NCI-H1694 treated with DMSO at 0.1 percent for 48 hours (cell line): ENCODE results near the gene WIPF2.

Source experiments
- DNase-seq: peaks from one replicate; lab custom pipeline; 2025; lab: John Stamatoyannopoulos, UW

WIPF2 gene, protein sequence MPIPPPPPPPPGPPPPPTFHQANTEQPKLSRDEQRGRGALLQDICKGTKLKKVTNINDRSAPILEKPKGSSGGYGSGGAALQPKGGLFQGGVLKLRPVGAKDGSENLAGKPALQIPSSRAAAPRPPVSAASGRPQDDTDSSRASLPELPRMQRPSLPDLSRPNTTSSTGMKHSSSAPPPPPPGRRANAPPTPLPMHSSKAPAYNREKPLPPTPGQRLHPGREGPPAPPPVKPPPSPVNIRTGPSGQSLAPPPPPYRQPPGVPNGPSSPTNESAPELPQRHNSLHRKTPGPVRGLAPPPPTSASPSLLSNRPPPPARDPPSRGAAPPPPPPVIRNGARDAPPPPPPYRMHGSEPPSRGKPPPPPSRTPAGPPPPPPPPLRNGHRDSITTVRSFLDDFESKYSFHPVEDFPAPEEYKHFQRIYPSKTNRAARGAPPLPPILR

DNA sequence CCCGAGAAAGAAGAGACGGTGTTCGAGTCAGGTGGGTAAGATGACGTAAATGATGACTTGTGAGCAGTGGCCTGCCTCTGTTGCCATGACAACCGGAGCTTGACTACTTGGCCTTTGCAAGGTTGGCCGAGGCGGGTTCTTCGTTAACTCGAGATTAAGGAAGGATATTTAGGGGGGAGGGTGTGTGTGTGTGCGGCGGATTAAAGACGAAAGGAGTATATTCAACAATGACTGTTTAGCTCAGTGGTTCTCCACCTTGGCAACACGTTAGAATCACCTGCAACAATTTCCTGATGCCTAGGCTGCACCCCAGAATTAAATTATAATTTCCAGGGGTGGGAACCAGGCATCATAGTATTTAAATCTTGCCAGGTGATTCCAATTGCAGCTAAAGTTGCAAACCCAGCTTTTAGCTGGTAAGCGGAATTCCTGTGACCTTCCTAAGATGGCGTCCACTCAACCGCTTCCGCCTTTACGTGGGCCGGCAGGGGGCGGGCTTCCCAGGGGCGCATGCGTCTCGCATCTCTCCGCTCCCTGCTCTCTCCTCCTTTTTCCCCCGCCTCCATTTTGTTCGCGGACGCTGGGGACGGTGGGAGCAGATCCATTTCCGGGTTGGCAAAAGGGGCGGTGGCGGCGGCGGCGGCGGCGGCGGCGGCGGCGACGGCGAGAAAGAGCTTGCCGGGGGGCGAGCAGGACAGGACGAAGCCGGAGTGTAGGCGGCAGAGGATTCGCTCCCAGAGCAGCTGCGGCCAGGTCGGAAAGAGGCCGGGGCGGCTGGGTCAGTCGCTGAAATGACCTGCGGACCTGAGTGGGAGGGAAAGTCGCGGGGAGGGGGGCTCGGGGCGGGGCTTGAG, at the start of gene WIPF2:
WIPF2 (plus strand) TSS at position 565 of the 854 bp plus-strand sequence. CDS start 37,156 bp downstream, outside the sequence.
- DNase-seq, result peak; percentile 95

DNA sequence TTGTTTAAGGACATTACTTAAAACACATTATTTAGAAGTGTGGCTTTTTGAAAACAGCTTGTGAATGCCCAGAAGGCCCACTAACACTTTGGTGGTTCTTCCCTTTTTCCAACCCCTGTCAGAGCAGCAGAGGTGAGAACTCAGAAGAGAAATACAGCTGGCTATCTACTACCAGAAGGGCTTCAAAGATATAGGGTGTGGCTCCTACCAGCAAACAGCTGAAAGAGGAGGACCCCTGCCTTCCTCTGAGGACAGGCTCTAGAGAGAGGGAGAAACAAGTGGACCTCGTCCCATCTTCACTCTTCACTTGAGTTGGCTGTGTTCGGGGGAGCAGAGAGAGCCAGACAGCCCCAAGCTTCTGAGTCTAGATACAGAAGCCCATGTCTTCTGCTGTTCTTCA, 48.8 kb upstream of the WIPF2 start:
- DNase-seq, result no peak

DNA sequence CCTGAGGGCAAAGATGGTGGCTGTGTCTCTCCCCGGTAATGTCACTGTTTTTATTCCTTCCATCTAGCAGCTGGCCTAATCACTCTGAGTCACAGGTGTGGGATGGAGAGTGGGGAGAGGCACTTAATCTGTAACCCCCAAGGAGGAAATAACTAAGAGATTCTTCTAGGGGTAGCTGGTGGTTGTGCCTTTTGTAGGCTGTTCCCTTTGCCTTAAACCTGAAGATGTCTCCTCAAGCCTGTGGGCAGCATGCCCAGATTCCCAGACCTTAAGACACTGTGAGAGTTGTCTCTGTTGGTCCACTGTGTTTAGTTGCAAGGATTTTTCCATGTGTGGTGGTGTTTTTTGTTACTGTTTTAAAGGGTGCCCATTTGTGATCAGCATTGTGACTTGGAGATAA, 47.4 kb upstream of the WIPF2 start:
- DNase-seq, result no peak

DNA sequence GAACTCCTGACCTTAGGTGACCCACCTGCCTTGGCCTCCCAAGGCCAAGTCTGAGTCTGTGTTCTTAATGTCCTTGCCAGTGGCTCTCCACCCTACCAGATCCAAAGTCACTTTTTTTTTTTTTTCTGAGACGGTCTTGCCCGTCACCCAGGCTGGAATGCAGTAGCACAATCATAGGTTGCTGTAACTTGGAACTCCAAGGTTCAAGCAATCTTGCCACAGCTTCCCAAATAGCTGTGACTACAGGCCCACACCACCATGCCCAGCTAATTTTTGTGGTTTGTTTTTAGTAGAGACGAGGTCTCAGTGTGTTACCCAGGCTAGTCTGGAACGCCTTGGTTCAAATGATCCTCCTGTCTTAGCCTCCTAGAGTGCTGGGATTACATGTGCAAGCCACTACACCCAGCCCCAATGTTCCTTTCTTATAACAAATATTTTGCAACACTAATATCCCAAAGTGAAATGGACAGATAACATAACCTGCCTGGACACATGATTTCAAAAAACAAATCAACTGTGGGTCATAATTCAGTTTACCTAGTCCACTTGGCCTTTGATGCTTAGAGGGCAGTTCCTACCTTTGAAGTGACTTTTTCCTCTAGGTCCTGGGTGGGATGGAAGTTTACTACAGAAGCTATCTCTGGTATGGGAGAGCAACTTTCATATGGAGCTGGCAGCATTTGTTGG, 45.9 kb upstream of the WIPF2 start:
- no peak for DNase-seq

DNA sequence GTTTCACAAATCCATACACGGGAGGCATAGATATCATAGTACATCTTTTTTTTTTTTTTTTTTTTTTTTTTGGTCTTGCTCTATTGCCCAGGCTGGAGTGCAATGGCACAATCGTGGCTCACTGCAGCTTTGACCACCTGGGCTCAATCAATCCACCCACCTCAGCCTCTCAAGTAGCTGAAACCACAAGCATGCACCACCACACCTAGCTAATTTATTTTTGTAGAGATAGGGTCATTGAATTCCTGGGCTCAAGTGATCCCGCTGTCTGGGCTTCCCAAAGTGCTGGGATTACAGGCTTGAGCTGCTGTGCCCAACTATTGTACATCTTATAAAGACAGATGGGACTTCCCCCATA, 45.3 kb upstream of the WIPF2 start:
- no peak for DNase-seq

DNA sequence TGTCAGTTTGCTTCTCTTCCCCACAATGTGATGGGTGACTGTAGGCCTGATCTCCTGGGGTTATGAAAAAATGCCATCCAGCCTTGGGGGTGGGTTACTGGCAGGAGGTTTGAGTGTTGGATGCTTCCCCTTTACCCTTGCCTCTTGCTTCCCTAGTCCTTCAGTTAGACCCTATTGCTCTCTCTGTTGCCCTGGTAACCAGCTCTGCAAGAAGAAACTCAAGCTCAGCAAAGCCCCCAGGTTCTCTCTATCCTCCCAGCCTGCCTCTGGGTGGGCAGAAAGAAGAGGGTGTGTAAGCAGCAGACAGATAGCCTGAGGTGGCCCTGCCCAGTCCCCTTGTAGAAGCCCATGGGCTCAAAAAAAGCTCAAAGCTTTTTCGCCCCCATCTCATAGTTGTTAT, 44.6 kb upstream of the WIPF2 start:
- no peak for DNase-seq

DNA sequence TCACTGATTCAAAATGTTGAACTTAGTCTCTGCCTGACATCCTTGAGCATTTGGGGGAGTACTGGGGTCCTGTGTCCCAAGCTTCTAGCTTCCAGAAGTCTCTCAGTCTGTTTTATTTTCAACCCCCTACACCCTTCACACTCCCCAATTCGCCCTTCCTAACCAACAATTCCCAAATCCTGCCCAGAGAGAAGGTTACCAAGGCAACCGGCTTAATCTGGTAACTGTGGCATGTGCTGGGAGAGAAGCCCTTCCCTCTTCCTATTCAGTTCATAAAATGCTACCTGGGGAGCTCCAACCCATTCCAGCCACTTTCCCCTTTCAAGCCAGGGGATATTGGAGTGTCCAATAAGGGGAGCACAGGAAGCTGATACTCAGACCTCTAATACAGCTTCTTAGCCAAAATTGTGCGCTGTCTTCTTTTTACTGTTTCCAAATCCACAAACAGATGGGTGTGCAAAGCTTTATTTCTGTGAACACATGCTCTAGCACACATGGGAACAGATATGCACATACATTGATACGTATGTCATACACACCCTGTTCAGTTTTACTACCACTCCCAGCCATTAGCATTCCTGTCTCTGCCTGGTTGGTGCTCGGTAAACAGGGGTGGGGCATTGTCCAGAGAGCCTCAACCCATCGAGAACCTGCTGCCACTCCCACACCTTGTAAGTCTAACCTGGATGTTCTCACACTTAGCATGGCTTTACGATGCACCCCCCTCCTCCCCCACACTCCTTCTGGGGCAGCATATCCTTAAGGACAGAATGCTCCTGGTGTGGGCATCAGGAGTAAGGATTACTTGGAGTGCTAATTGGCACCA, 43.0 kb upstream of the WIPF2 start:
- DNase-seq, result no peak

DNA sequence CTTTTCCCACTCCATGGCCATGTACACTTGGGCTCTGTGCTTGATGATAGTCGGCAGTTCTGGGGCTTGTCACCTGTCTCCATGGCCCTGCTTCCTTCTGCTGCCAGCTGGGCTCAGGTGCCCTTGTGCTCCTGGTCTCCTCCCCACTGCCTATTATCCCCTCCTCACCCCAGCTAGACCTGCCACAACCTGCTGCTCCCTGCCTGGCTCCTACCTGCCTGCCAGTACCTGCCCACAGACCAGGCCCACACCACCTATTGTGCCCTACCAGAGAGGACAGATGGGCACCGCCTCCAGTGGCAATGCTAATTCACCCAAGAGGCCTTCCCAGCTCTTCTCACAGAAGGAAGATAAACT, 42.4 kb upstream of the WIPF2 start:
- DNase-seq, result no peak

DNA sequence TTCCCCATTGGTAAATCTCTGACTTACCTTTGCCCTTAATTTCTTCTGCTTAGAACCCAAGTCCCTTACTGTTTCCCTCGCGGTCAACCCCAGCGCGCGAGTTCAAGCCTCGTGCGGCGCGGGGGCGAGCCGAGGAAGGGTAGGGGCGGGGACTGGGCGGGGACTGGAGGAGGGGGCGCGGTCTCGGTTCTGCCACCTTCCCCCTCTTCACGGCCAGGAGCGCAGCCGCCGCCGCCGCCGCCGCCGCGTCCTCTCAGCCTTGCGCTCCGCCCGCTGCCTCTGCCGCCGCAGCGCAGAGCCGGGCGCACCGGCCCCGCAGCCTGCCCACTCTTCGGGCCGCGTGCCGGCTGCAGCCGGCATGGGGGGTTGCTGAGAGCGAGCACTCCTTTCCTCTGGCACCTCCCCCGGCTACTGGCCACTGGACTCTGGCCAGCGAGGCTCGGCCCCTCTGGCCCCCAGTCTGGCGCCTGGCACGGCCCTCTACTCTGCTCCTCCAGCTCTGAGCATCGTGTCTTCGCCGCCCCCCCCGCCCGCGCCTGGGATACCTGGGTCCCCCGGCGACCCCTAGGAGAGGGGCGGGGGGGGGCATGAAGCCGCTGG, 41.7 kb upstream of the WIPF2 start, which contains the start of gene RAPGEFL1:
RAPGEFL1 (plus strand) TSS at position 196 of the 600 bp plus-strand sequence; CDS start at position 588, 392 bp downstream.
- peak; percentile 16 for DNase-seq

DNA sequence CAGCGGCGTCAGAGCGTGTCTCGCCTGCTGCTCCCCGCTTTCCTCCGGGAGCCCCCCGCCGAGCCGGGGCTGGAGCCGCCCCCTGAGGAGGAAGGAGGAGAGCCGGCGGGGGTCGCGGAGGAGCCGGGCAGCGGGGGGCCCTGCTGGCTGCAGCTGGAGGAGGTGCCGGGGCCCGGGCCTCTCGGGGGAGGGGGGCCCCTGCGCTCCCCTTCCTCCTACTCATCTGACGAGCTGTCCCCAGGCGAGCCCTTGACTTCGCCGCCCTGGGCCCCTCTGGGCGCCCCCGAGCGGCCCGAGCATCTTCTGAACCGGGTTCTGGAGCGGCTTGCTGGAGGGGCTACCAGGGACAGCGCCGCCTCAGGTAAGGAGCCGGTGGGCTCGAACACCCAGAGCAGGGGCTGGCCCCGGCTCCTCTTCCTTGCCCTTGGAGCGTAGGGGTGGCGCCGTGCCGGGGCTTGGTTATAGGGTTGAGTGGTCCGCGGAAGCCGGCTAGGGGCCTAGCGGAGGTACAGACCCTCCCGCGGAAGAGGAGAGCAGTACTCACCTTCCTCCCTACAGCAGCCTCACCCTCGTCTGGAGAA, 41.0 kb upstream of the WIPF2 start:
- DNase-seq, result no peak

DNA sequence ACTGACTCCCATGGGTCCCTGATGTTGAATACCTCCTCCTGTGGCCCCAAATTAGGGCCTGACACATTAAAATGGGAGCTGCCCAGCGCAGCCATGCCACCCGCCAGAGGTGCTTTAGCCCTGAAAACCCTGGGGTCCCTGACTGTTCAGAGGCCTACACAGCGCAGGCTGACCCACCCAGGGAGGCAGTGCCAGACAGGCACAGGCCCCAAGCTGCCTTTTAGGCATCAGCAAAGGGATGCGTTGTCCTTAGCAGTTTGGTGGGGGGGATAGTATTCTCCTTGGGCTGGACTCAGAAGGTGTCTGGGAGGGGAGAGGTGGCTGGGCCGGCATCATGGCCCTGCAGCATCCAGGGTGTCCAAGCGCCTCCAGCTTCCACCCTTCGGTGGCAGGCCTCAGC, 40.4 kb upstream of the WIPF2 start:
- DNase-seq, result no peak

DNA sequence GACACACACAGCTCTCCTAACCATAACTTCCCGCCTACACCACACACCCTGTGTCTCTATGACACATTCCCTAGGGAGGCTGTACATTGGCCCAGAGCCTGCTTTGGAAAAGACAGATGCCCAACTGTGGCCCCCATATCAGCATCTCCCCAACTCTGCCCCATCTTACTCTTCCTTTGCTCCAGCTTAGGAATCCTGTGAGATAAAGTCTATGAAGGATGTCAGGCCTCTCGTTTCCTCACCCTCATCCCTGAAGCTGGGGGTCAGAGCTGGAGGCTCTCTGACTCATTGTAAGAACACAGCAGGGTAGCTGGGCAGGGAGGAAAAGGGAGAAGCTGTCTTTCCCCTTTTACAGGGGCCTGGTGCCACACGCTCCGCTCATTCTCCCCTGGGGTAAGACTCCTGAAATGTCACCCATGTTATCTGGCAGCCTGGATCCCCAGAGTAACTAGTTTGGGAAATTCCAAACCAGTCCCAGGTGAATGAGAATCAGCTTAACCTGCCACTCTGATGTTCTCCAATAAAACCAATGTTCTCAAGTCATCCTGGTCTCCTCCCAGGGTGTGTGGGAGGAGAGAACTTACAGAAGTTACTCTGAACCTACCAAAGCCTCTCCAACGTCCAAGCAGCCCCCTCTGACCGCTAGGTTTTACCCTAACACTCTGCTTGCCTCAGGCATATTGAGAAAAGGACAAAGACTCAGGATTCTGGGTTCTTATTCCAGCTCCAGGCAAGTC, 39.0 kb upstream of the WIPF2 start:
- DNase-seq, result no peak

DNA sequence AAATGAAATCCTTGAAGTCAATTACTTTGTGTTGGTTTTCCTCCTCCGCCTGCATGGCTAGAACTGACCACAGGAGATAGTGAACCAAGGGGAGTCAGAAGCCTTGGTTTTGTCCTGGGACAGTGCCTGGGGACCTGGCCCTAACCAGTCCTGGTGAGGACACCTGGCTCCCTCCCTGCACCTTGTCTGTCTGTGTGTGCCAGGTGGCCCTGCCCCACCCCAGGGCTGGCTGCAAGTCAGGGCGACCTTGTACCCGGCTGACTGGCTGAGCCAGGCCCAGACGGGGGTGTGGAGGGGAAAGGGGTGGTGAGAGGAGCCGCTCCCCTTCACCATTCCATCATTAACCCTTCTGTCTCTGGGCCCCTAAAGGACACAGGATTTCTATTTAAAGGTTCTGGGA, 38.4 kb upstream of the WIPF2 start:
- no peak for DNase-seq

DNA sequence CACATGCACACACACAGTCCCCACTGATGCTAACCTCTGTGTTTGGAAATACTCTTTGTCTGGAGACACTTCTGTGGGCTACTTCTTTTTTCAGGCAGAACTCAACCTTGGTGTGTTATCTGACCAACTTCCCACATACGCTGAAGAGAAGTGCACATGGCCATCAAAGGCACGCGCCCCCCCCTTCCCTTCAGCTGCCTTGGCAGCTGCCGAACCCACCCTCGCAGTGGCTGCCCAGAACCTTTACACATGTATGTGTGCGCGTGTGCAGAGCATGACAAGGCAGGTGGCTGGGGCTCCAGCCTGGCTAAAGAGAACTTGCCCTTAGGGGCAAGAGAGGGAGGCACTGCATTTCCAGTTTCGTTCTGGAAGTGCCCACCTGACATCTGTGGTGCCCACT, 37.9 kb upstream of the WIPF2 start:
- no peak for DNase-seq

DNA sequence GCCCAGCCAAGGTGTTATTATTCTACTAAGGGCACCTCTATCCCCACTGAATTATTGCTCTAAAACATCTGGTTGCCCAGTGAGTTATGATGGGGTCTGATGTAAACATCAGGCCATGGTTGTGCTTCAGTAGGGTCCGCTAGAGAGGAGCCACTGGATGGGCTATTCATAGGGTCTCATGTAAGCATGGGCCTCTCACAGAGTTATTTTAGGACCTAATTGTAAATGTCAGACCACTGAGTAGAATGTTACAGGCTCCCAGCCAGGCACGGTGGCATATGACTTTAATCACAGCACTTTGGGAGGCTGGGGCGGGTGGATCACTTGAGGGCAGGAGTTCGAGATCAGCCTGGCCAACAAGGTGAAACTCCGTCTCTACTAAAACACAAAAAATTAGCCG, 36.5 kb upstream of the WIPF2 start:
- no peak for DNase-seq

DNA sequence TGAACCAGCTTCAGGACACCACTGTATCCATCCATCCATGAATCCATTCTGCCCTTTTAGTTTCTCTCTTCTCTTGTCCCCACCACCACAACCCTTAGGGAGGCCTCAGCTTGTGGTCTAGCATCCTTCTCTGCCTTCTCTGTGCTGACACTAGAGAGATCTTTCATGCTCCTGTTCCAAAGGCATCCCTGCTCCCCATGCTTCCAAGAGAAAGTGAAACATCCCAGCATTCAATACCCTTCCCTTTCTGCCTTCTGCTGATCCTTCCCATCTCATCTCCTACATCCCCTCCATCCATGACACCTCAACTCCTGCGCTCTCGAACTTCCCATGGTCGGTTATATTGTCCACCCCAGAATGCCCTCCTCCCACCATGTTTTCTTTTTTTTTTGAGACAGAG, 31.9 kb upstream of the WIPF2 start:
- DNase-seq, result no peak

DNA sequence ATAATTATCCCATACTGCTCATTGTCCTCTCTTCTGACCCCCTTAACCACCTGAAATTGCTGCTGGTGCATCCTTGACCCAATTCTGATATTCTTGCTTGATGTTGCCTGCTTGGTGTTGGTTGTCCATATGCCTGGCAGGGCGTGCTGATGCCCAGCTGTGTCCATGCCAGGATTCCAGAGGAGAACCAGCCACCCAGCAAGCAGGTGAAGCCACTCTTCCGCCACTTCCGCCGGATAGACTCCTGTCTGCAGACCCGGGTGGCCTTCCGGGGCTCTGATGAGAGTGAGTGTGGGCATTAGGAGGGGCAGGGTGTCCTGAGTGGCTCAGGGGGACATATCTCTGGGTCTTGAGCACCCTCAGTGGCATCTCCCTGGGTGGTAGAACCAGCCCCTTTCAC, 30.4 kb upstream of the WIPF2 start:
- no peak for DNase-seq

DNA sequence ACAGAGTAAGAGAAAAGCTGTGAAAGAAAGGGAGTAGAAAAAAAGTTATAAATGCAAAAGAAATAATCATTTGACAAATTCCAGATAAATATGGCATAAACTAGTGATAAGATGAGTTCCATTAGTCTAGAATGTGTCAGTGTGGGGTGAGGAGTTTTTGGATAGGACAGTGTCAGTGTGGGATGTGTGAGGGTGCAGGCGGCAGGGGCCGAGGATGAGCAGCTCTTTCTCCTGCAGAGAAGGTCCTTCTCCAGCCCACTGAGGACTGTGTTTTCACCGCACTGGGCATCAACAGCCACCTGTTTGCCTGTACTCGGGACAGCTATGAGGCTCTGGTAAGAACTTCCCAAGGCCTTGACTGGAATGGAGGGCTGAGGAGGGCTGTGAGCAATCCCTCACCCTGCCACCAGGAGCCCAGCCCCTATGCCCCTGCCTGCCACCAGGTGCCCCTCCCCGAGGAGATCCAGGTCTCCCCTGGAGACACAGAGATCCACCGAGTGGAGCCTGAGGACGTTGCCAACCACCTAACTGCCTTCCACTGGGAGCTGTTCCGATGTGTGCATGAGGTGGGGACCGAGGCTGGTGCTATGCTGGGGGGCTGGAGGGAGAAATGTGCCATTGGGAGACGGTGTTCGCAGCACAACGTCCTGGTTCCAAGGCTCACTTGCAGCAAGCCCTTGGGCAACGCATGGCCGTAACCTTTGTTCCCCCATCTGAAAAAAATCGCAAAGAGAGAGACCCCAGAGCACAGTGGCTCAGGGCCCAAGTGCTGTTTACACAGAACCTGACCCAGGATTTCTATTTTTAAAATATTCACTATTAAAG, 28.7 kb upstream of the WIPF2 start:
- DNase-seq, result peak; percentile 57
